ENCODE data around the gene SIAE. TPM values are rescaled to one million over a fixed set of nuclear protein-coding genes. Genes with fewer than 3 reads are reported as not detected.

The SIAE gene
- total and polyA plus RNA-seq, 2 donors (not counting 1 experiment from before 2014, with no cell fraction given) = 3.6 to 4.5 TPM

GRCh38 chr11:124656774-124657630, 16.5 kb downstream of the SIAE start:
- Mint-ChIP-seq H3K27me3 (no peaks in the 10 kb centered on the region), H3K9me3 (ENCODE audit: insufficient read depth) (no peaks in the 10 kb centered on the region), H3K4me1 (no peaks in the 10 kb centered on the region), H3K27ac (no peak overlapping the region), H3K4me3 (no peak overlapping the region)
- H3K4me2 ChIP-seq (replicated peaks; ENCODE audit: low read depth, low read length, poor library complexity, severe bottlenecking) = no peak overlapping the region
- DNase-seq (no peak), ATAC-seq (ENCODE audit: low read depth) (no peak)
- TF ChIP-seq, protein P1, sequence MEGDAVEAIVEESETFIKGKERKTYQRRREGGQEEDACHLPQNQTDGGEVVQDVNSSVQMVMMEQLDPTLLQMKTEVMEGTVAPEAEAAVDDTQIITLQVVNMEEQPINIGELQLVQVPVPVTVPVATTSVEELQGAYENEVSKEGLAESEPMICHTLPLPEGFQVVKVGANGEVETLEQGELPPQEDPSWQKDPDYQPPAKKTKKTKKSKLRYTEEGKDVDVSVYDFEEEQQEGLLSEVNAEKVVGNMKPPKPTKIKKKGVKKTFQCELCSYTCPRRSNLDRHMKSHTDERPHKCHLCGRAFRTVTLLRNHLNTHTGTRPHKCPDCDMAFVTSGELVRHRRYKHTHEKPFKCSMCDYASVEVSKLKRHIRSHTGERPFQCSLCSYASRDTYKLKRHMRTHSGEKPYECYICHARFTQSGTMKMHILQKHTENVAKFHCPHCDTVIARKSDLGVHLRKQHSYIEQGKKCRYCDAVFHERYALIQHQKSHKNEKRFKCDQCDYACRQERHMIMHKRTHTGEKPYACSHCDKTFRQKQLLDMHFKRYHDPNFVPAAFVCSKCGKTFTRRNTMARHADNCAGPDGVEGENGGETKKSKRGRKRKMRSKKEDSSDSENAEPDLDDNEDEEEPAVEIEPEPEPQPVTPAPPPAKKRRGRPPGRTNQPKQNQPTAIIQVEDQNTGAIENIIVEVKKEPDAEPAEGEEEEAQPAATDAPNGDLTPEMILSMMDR (IDR thresholded peaks at IDR 0.05) = no peak
- no peak for TF ChIP-seq EZH2 (IDR thresholded peaks at IDR 0.05; ENCODE audit: borderline replicate concordance, insufficient read depth, low read depth, low read length, poor library complexity, severe bottlenecking)
- H3K27me3 ChIP-seq (replicated peaks in 1 of 4; ENCODE audit: control extremely low read depth in 1 of 4, control insufficient read depth in 3 of 4, insufficient read depth in 4 of 4, low read length in 3 of 4) = no peaks in the 10 kb centered on the region
- CTCF ChIA-PET = interaction anchor here (0.8 kb wide), 1 partner anchor 14 kb away, joined by 3 read pairs; no protein-coding TSS in a partner anchor
- H2AFZ ChIP-seq (ENCODE audit: insufficient read depth, low read depth, low read length, poor library complexity, severe bottlenecking) = no peak overlapping the region
- H3K79me2 ChIP-seq (ENCODE audit: control insufficient read depth, insufficient read depth, low read length) = no peaks in the 10 kb centered on the region
- intact Hi-C loops (cut with micrococcal nuclease) = no loop called here
- no peaks in the 10 kb centered on the region for H4K20me1 ChIP-seq (ENCODE audit: control insufficient read depth, insufficient read depth, low read length, poor library complexity, severe bottlenecking)
- WGBS (ENCODE audit: insufficient coverage) = 96% methylated on average over 13 of the region's 16 CpGs
- no peak overlapping the region for H3K9ac ChIP-seq (ENCODE audit: low read length)
- POLR2A ChIA-PET = no interaction called here
- H3K4me3 ChIP-seq (ENCODE audit: control extremely low read depth in 1 of 5, extremely low read depth in 1 of 5, insufficient read depth in 1 of 5, low read depth in 2 of 5, low read length in 4 of 5) = no peak overlapping the region
- peaks cover 0 to 3% of the 10 kb centered on the region in 2 experiments for H3K36me3 ChIP-seq (replicated peaks in 1 of 2; ENCODE audit: control extremely low read depth in 1 of 2, control insufficient read depth in 1 of 2, extremely low read depth in 1 of 2, insufficient read depth in 2 of 2, low read length in 1 of 2)
- H3K4me1 ChIP-seq (ENCODE audit: control insufficient read depth in 2 of 2, insufficient read depth in 2 of 2, low read length in 2 of 2) = no peaks in the 10 kb centered on the region
- no peak overlapping the region for H3K27ac ChIP-seq (ENCODE audit: low read length in 2 of 2)
- H3K9me3 ChIP-seq (ENCODE audit: control extremely low read depth in 1 of 3, control insufficient read depth in 2 of 3, insufficient read depth in 1 of 3, low read length in 2 of 3) = no peaks in the 10 kb centered on the region

GRCh38 chr11:124648610-124649009, 24.9 kb downstream of the SIAE start:
- ChIA-PET CTCF (interaction anchor here (1.2 to 1.4 kb wide), 2 partner anchors 20 to 145 kb away, joined by 3 to 7 read pairs; no protein-coding TSS in a partner anchor), POLR2A (no interaction called here)
- no peak for ATAC-seq (ENCODE audit: low read depth)
- Histone ChIP-seq H3K9ac (ENCODE audit: low read length) (no peak overlapping the region), H3K79me2 (ENCODE audit: control insufficient read depth, insufficient read depth, low read length) (no peaks in the 10 kb centered on the region), H2AFZ (ENCODE audit: insufficient read depth, low read depth, low read length, poor library complexity, severe bottlenecking) (no peak overlapping the region), H3K4me2 (replicated peaks; ENCODE audit: low read depth, low read length, poor library complexity, severe bottlenecking) (no peak overlapping the region), H3K36me3 (replicated peaks in 1 of 2; ENCODE audit: control extremely low read depth in 1 of 2, control insufficient read depth in 1 of 2, extremely low read depth in 1 of 2, insufficient read depth in 2 of 2, low read length in 1 of 2) (no peaks in the 10 kb centered on the region), H4K20me1 (ENCODE audit: control insufficient read depth, insufficient read depth, low read length, poor library complexity, severe bottlenecking) (no peaks in the 10 kb centered on the region), H3K9me3 (ENCODE audit: control extremely low read depth in 1 of 3, control insufficient read depth in 2 of 3, insufficient read depth in 1 of 3, low read length in 2 of 3) (no peaks in the 10 kb centered on the region), H3K27ac (ENCODE audit: low read length in 2 of 2) (no peak overlapping the region), H3K27me3 (replicated peaks in 1 of 4; ENCODE audit: control extremely low read depth in 1 of 4, control insufficient read depth in 3 of 4, insufficient read depth in 4 of 4, low read length in 3 of 4) (no peaks in the 10 kb centered on the region), H3K4me3 (ENCODE audit: control extremely low read depth in 1 of 5, extremely low read depth in 1 of 5, insufficient read depth in 1 of 5, low read depth in 2 of 5, low read length in 4 of 5) (no peak overlapping the region), H3K4me1 (ENCODE audit: control insufficient read depth in 2 of 2, insufficient read depth in 2 of 2, low read length in 2 of 2) (peaks cover 14 to 16% of the 10 kb centered on the region in 2 donors)
- TF ChIP-seq, protein P1 (IDR thresholded peaks at IDR 0.05) = no peak
- no peak for TF ChIP-seq EZH2 (IDR thresholded peaks at IDR 0.05; ENCODE audit: borderline replicate concordance, insufficient read depth, low read depth, low read length, poor library complexity, severe bottlenecking)
- intact Hi-C loops (cut with micrococcal nuclease) = loop anchor here (10.0 kb wide), 1 partner anchor 1226 kb away; no protein-coding TSS in a partner anchor
- Mint-ChIP-seq H3K9me3 (ENCODE audit: insufficient read depth) (no peaks in the 10 kb centered on the region), H3K4me1 (peaks cover 16% of the 10 kb centered on the region), H3K27ac (no peak overlapping the region), H3K27me3 (no peaks in the 10 kb centered on the region), H3K4me3 (no peak overlapping the region)
- 96% methylated on average over 4 of the region's 6 CpGs for WGBS (ENCODE audit: insufficient coverage)
- no peak for DNase-seq
